ENCODE measurements around the gene DDX52.

- TF ChIP-seq CTCF (IDR thresholded peaks at IDR 0.05) (no peak), ZFX (IDR thresholded peaks at IDR 0.05; ENCODE audit: borderline replicate concordance) (no peak)
Measured at GRCh38 chr17:37598145-37598544, 45.1 kb downstream of the DDX52 start.

Data from 22Rv1 (cell line).